Inflammatory macrophage (primary cell): ENCODE data around the gene MAPK9.

Source experiments
- DNase-seq, 2 donors: peaks; one replicate each; pipeline ENCODE4 v3.0.0-alpha.2; 2020 to 2022

MAPK9 gene

DNA sequence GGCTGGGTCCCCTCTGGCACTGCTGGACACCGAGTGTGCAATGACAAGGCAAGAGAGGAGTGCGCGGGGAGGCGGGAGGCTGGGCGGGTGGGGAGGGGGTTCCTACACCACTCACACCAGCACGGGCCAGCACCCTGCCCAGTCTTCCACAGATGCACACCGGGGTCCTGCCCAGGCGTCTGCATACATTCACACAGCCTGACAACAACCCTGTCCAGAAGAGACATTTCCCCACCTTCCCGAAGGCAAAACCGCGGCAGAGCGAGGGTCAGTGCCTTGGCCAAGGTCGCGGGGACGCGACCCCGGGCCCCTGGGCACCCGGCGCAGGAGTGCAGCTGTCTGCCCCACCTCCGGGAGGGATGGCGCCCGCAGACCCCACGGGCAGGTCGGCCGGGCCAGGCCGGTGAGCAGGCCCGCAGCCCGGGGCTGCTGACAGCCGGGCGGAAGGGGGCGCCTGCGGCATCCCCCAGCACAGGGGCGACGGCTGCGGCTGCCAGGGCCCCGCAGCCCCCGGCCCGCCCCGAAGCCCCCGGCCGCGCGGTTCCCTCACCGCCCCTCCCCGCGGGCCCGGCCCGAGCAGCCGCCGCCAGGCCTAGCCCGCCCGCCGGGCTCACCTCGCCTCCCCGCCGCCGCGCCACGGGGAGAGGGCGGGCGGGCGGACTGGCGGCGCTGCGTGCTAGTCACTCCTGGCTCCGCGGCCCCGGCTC is 496 bp downstream of the MAPK9 start:
- no peak for DNase-seq

- no peak for DNase-seq
These were observed 1.2 kb downstream of the MAPK9 start for GRCh38 chr5:180290568-180291233.

- no peak for DNase-seq
These were observed 1.9 kb downstream of the MAPK9 start for GRCh38 chr5:180289966-180290365.

GRCh38 chr5:180289433-180289832 is 2.5 kb downstream of the MAPK9 start:
- no peak for DNase-seq

DNA sequence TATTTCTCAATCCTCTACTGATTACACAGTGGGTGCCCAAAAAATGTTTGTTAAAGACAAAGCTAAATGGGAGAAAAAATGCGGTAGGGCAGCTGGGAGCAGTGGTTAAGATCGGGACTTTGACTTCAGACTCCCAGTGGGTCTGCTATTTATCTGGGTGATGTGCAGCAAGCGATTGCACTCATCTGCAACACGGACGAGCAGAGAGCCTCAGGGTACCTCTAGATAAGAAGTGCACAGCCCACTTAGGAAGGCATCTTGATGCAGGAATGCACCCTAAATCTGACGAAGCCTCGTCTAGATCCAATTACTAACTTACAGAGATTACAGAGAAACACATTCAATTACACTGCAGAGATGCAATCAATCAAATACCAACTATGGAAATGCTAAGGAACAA is 4.0 kb downstream of the MAPK9 start:
- DNase-seq = no peak

DNA sequence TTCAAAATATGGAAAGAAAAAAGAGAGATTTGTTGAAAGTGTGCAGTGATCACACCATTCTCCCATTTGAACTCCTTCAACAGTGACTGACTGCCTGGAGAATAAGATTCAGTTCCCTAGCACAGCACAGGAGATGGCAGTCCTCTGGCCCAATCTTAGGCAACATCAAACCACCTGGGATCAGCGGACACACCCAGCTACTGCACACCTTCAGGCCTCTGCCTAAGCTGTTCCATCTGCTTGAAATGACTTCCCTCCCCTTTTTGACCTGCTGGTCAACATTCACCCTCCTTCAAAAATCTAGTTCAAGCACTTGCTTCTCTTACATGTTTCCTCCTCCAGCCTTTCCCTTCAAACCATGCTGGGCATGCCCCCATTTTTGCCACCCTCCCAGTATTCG is 4.5 kb downstream of the MAPK9 start:
- no peak for DNase-seq

DNA sequence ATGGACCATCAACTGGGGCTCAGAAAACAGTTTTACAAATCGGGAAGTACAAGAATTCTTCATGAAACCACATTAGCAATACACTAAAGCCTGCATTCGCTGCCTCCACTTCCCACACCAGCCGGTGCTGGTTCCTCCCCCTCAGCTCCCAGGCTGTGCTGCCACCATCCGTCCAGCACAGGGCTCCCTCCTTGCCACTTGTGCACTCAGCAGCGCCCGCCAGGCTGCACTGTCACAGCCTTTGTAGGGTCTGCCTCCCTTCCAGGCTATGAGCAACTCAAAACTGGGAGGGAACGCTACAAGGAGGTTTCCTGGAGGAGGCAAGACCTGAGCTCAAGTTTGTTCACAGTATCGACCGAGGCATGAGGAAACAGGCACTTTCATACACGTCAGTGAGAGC is 7.7 kb downstream of the MAPK9 start:
- peak; percentile 40 to 57 for DNase-seq

GRCh38 chr5:180283026-180283615 is 8.8 kb downstream of the MAPK9 start:
- DNase-seq = no peak

- DNase-seq = no peak
These were observed 9.6 kb downstream of the MAPK9 start for GRCh38 chr5:180282281-180282680.

DNA sequence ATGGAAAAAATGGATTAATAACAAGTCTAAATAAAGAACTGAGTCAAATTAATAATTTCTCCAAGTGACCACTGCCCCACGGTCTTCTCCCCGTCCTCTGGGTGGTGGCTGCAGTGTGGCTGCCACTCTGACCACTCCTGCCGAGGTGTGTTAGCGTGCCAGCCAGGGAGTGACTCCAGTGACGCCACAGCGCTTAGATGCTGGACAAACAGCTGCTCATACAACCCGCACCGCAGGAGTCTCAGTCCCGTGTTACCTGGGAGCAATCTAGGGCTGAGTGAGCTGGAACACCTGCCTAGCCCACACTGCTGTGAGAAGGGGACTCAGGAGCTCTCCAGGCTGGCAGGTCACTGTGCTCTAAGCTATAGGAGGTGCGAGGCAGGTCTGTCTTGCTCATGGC is 10.2 kb downstream of the MAPK9 start:
- no peak for DNase-seq

DNA sequence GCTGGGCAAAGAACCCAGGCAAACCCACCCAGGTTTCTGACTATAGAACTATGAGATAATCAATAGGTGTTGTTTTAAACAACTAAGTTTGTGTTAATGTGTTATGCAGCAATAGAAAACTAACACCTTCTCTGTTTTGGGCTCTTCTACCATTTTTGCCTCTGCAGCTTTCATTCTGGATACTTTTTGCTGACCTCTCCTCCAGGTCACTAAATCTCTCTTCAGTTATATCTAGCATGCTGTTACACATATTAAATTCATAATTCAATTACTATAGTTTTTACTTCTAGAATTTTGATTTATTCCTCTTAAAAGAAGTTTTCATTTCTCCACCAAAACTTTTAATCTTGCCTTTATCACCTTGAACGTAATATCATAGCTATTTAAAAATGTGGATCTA is 17.2 kb downstream of the MAPK9 start:
- DNase-seq = no peak

DNA sequence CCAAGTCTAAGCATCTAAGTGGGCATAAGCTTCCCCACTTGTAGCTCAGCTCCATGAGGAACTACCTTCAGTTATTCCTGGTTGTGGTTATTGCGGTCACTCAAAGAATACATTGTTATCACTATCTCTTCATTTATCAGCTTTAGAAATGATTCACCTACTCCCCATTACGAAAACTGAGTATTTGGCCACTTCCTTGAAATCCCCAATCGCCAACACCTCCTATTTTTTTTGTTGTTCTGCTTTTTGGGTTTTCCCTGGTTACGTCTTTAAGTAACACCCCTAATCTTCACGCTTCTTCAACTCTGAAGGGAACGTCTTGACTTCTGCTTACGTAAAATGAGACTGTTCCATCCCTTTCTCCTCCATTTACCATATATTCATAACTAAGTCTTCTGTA is 20.7 kb downstream of the MAPK9 start:
- DNase-seq = peak; percentile 33 to 47

GRCh38 chr5:180259260-180259611 is 32.6 kb downstream of the MAPK9 start:
- no peak for DNase-seq

GRCh38 chr5:180253036-180253824 is 38.7 kb downstream of the MAPK9 start:
- DNase-seq = no peak

DNA sequence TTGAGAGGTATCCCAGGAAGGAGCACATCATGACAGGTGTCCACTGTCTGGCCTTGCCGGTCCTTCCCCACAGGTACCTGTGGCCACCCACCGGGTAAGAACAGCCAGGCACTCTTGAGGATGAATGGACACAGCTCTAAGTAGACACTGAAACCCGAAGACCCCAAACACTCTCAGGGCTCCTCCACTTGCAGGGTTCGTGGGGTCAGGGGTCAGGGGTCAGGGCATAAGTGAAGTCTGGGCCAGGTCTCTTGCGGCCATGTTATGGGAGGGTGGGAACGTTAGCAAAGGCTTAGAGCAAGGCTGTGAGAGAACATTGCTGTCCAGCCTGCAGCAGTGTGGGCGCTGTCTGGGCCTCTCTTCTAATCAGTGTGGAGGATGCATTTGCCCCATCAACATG is 40.0 kb downstream of the MAPK9 start:
- no peak for DNase-seq

DNA sequence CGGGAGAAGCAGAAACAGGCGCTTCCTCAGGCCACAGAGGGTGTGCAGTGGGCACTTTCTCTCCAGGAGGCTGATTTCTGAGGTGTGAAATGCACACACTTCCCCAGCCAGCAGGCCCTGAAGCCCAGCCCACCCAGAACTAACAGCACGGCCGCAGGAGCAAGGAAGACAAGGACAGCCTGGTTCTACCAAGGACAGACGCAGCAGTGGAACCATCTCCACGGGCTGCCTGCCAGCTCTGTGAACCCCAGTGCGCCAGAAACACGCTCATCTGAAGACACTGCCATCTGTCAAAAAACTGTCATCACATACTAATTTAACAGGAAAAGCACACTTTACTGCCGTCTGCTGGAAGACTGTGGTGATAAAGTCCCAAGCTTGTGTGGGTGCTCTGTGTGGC is 40.7 kb downstream of the MAPK9 start:
- no peak for DNase-seq

DNA sequence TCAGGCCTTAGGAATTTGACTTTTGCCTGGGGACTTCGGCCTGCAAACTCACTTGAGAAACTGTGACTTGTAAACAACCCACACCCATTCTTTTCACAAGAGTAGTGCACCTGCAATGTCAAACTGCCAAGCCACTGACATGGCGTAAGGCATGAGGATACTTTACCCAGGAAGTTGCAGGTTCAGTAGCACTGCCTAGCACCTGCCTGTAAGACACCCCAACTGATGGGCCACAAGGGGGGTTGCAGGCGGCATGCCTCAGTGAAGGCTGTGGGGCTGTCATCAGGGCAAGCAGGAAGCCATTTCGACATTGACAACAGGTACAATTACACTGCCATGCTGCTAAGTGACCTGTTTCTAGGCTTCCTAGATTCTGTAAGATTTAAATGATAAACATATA is 41.6 kb downstream of the MAPK9 start:
- DNase-seq = no peak

- DNase-seq = no peak
These were observed 50.3 kb downstream of the MAPK9 start for GRCh38 chr5:180241600-180241999.

DNA sequence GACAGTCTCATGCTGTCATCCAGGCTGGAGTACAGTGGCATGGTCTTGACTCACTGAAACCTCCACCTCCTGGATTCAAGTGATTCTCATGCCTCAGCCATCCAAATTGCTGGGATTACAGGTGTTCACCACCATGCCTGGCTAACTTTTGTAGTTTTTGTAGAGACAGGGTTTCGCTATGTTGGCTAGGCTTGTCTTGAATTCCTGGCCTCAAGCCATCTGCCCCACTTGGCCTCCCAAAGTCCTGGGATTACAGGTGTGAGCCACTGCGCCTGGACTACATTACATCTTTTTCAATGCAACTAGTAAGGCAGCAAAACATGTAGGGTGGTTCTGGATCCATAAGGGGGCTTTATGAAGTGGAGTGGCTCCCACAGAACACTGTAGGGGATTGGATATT is 53.3 kb downstream of the MAPK9 start:
- DNase-seq = no peak

- no peak for DNase-seq
These were observed 56.0 kb downstream of the MAPK9 start for GRCh38 chr5:180235846-180236245.

DNA sequence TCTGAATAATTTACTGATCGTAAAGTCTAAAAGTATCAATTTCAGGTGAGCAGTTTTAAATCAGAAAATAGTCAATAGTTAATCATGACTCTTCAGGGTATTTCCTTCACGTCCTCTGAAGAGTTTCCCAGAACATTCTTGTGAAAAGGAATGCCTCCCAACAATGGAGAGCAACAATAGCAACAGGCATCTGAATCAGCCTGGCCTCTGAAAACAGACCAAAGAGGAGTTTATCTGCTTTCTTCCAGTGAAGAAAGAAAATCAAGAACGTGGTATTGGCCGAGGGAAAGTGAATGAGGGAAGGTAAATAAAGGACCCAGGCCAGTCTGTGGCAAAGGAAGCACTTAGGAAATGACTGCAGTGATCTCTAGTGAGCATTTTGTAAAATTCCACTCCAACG is 56.8 kb downstream of the MAPK9 start:
- no peak for DNase-seq

DNA sequence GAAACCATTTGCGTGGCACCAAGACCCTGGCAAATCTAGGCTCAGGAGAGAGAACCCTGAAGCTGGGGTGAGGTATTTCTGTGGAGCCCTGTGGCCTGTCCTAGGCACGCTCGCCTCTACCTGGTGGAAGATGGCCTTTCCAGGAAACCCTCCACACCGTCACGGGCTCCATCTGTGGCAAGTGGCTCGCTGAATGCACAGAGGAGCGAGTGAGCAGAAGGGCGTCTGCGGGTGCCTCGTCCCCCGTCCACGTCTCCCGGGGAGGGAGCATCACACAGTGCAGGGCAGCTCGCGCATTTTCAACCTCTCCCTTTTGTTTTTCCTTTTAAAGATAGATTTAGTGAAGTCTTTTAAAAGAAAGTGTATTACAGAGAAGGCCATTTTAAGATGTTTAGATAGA is 57.6 kb downstream of the MAPK9 start:
- DNase-seq = no peak

GRCh38 chr5:180233729-180234128 is 58.2 kb downstream of the MAPK9 start:
- no peak for DNase-seq

- no peak for DNase-seq
These were observed 61.9 kb downstream of the MAPK9 start for GRCh38 chr5:180230017-180230416.
